GM12878 (cell line): ENCODE results near the gene ZSCAN22. TPM values are rescaled to one million over a fixed set of nuclear protein-coding genes. Genes with fewer than 3 reads are reported as not detected.

Source experiments
- BRCA1 ChIP-seq: IDR thresholded peaks from 2 replicates; pipeline ENCODE4 v1.6.1; 2011; ENCODE audit warnings: low read depth, low read length, improper control_type of control experiment
- CEBPZ ChIP-seq: fragments of 150-350 bp; IDR thresholded peaks from 2 replicates; pipeline ENCODE4 v1.6.1; 2016; ENCODE audit warnings: low read depth, low read length
- E2F4 ChIP-seq: IDR thresholded peaks from 2 replicates; pipeline ENCODE4 v1.6.1; 2012; ENCODE audit warnings: low read depth, low read length, improper control_type of control experiment
- E4F1 ChIP-seq: fragments of 450-650 bp; IDR thresholded peaks from 2 replicates; pipeline ENCODE4 v1.6.1; 2018; ENCODE audit warnings: borderline replicate concordance, mild to moderate bottlenecking; ENCODE audit not compliant: partially characterized antibody
- ESRRA ChIP-seq: IDR thresholded peaks from 2 replicates; pipeline ENCODE4 v1.6.1; 2012; ENCODE audit warnings: mild to moderate bottlenecking, low read length, improper control_type of control experiment
- HDAC6 ChIP-seq: fragments of 200-600 bp; sonication (generic); IDR thresholded peaks from one replicate; pipeline ENCODE4 v1.8.0; 2017; ENCODE audit warnings: antibody characterized with exemption; ENCODE audit not compliant: unreplicated experiment
- IRF4 ChIP-seq: IDR thresholded peaks from 2 replicates; pipeline ENCODE4 v1.6.1; 2011; ENCODE audit warnings: low read depth, low read length
- JUNB ChIP-seq: IDR thresholded peaks from 2 replicates; pipeline ENCODE4 v1.6.1; 2016; ENCODE audit warnings: antibody characterized with exemption, mild to moderate bottlenecking
- MEF2A ChIP-seq: IDR thresholded peaks from 2 replicates; pipeline ENCODE4 v1.6.1; 2011; ENCODE audit warnings: low read depth, mild to moderate bottlenecking, low read length, moderate library complexity; ENCODE audit not compliant: insufficient read depth
- MXI1 ChIP-seq: fragments of 150-350 bp; IDR thresholded peaks from 2 replicates; pipeline ENCODE4 v1.6.1; 2011; ENCODE audit warnings: low read depth, mild to moderate bottlenecking, inconsistent platforms, low read length, improper control_type of control experiment
- NFIC ChIP-seq: IDR thresholded peaks from 2 replicates; pipeline ENCODE4 v1.6.1; 2012; ENCODE audit warnings: low read depth, mild to moderate bottlenecking, inconsistent platforms, low read length, moderate library complexity
- NR2F1 ChIP-seq: fragments of 450-650 bp; conservative IDR thresholded peaks from 2 replicates; pipeline ENCODE4 v1.6.1; 2017; ENCODE audit warnings: mild to moderate bottlenecking
- POLR2A ChIP-seq: IDR thresholded peaks from 2 replicates; pipeline ENCODE4 v1.6.1; 2011; ENCODE audit warnings: low read depth, mild to moderate bottlenecking, low read length
- RB1 ChIP-seq: fragments of 450-650 bp; formaldehyde crosslinking; IDR thresholded peaks from 2 replicates; pipeline ENCODE4 v1.6.1; 2017; ENCODE audit warnings: mild to moderate bottlenecking, borderline replicate concordance
- RUNX3 ChIP-seq: IDR thresholded peaks from 2 replicates; pipeline ENCODE4 v1.6.1; 2012; ENCODE audit warnings: low read length, inconsistent platforms
- SRF ChIP-seq, 2 experiments: IDR thresholded peaks; 2 replicates each; pipeline ENCODE4 v1.6.1; 2011; ENCODE audit warnings: low read depth in 2 of 2, low read length in 2 of 2, mild to moderate bottlenecking in 1 of 2, moderate library complexity in 1 of 2
- TAF1 ChIP-seq: IDR thresholded peaks from 2 replicates; pipeline ENCODE4 v1.6.1; 2011; ENCODE audit warnings: mild to moderate bottlenecking, low read depth, low read length, borderline replicate concordance
- ZBTB11 ChIP-seq: fragments of 450-650 bp; formaldehyde crosslinking; IDR thresholded peaks from 2 replicates; pipeline ENCODE4 v1.5.0; 2022; ENCODE audit warnings: mild to moderate bottlenecking, missing genetic modification characterization
- ZNF622 ChIP-seq: fragments of 450-650 bp; IDR thresholded peaks from 2 replicates; pipeline ENCODE4 v1.6.1; 2017; ENCODE audit warnings: mild to moderate bottlenecking, inconsistent platforms
- ZSCAN29 ChIP-seq: fragments of 450-650 bp; IDR thresholded peaks from 2 replicates; pipeline ENCODE4 v1.6.1; 2017; ENCODE audit warnings: mild to moderate bottlenecking, moderate library complexity
- ZZZ3 ChIP-seq: IDR thresholded peaks from 2 replicates; pipeline ENCODE4 v1.6.1; 2011; ENCODE audit warnings: low read depth; ENCODE audit not compliant: control insufficient read depth, insufficient read length
- polyA plus RNA-seq, 11 experiments: library from polyadenylated mRNA; depleted of rRNA in 4 of 11; unstranded in 6 of 11; stranded (reverse) in 5 of 11; fragments of >200 nt; fragmentation: Nextera tagmentation in 4 of 11; fragmentation: Illumina TruSeq in 1 of 11; extraction: Ambion mirVana in 4 of 11; extraction: Trizol in 1 of 11; gene quantifications; 1 replicate in 1 of 11; 2 replicates in 10 of 11; pipeline versions ENCODE4 v1.2.1 to v1.2.3, GENCODE V29; 2011 to 2016; ENCODE audit warnings: inconsistent platforms in 2 of 11, missing spikeins in 2 of 11, low read depth in 1 of 11
- total RNA-seq, 4 experiments: library from RNA; depleted of rRNA in 3 of 4; stranded (reverse); fragments of >200 nt in 3 of 4; fragmentation: Illumina TruSeq in 1 of 4; extraction: Trizol in 1 of 4; gene quantifications; 2 replicates each; pipeline versions ENCODE4 v1.2.1 to v1.2.3, GENCODE V29; 2013 to 2021

ZSCAN22 gene
- total and polyA plus RNA-seq, 10 of the 15 experiments (the other 5 are each of a cell fraction or from before 2014, with no cell fraction given), result 0.49 to 3.9 (median 2.6) TPM

GRCh38 chr19:58386576-58387337 is 60.0 kb downstream of the ZSCAN22 start, which contains the start of gene RPS5 (continued):
- TF ChIP-seq ZZZ3 (no peak), HDAC6 (peak; percentile 84), CEBPZ (no peak), MEF2A (no peak), RUNX3 (peak; percentile 60), RB1 (no peak), BRCA1 (no peak), TAF1 (peak; percentile 96), JUNB (no peak), E4F1 (peak; percentile 53), ESRRA (no peak), SRF (IDR thresholded peaks at IDR 0.05; ENCODE audit: low read depth in 2 of 2, low read length in 2 of 2) (no peak), ZBTB11 (CRISPR knock-in tag) (peak; percentile 47; the same call in 1 of the 2 replicates), MXI1 (peak; percentile 99), ZNF622 (no peak), NR2F1 (no peak), ZSCAN29 (peak; percentile 61; the same call in 1 of the 2 replicates), E2F4 (0 out of 2 replicates have a peak, but pooled peaks have one; percentile 48), POLR2A (peak; percentile 91), NFIC (peak; percentile 14; the same call in 1 of the 2 replicates), IRF4 (no peak)
